IPS DF 4.7 (cell line): ENCODE results near the gene AQP1.

Source experiments
- DNase-seq: peaks from one replicate; pipeline ENCODE4 v3.0.0-alpha.2; 2013; ENCODE audit warnings: low spot score; ENCODE audit errors: extremely low read depth

Gene AQP1

GRCh38 chr7:30973791-30974604, 62.3 kb downstream of the AQP1 start:
- no peak for DNase-seq

DNA sequence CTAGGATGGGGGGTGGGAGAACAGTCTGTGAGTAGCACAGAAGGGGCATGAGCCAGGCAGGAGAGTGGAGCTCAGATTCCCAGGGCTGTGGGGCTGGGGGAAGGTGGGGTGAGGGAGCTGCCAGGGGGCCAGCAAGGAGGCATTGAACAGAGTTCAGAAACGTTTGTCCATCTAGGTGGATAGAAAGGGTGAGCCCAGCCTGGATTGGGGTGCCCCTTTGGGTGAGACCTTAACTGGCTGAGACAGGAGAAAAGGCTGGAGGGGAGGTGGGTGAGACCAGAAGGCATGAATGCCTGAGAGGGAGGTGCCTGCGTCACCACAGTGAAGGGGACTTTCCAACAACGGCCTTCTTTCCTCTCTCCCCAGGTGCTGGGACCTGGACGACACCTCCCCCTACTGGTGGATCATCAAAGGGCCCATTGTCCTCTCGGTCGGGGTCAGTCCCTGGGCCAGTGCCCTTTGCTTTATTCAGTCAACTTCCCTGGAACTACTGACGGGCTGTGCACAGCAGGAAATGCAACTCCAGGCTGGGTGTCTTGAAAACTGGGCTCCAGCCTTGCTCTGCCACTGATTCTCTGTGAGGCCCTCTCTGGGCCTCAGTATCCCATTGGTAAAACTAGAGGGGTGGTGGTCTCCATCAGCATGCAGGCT, 63.1 kb downstream of the AQP1 start:
- no peak for DNase-seq
